SK-N-SH (cell line): Measurements from ENCODE around the gene TRMT44. TPM values are rescaled to one million over a fixed set of nuclear protein-coding genes. Genes with fewer than 3 reads are reported as not detected.

Experiments used
- CTCF ChIA-PET: fragments of 300-600, 350-600 bp; formaldehyde crosslinking; extraction: SDS; loops from one replicate; lab custom pipeline; 2021; lab: Yijun Ruan, JAX
- POLR2A ChIA-PET: fragments of 350-600 bp; sonication (Branson Sonifier 250); formaldehyde crosslinking; extraction: SDS; loops from one replicate; lab custom pipeline; 2020; ENCODE audit warnings: antibody characterized with exemption, inconsistent platforms; lab: Yijun Ruan, JAX
- DNase-seq: peaks from one replicate; pipeline ENCODE4 v3.0.0; 2012
- H2AFZ ChIP-seq: fragments of 200-600 bp; sonication (generic); 2 replicates; pipeline ENCODE4 v1.8.1; 2016; ENCODE audit warnings: antibody characterized with exemption, mild to moderate bottlenecking, low read depth
- H3F3A ChIP-seq: fragments of 200-600 bp; sonication (generic); replicated peaks from 2 replicates; pipeline ENCODE3; 2016; ENCODE audit warnings: antibody characterized with exemption, mild to moderate bottlenecking; ENCODE audit not compliant: insufficient read depth
- H3K27ac ChIP-seq, 2 experiments: fragments of 200-500 bp in 1 of 2; fragments of 200-600 bp in 1 of 2; sonication (Bioruptor generic) in 1 of 2; sonication (generic), shearing (Covaris generic) in 1 of 2; 2 replicates each; pipeline versions ENCODE4 v1.5.1 to v1.6.1; 2014 to 2016; ENCODE audit warnings: low read depth in 2 of 2, inconsistent platforms in 1 of 2, low read length in 1 of 2, mild to moderate bottlenecking in 1 of 2, mixed read lengths in 1 of 2
- H3K27me3 ChIP-seq: fragments of 200-600 bp; sonication (generic), shearing (Covaris generic); 2 replicates; pipeline ENCODE4 v1.6.1; 2016; ENCODE audit warnings: mixed run types; ENCODE audit not compliant: insufficient read depth
- H3K36me3 ChIP-seq, 2 experiments: fragments of 200-500 bp in 1 of 2; fragments of 200-600 bp in 1 of 2; sonication (Bioruptor generic) in 1 of 2; sonication (generic) in 1 of 2; replicated peaks in 1 of 2; 2 replicates each; pipeline versions ENCODE3 to v1.5.1; 2014 to 2016; ENCODE audit warnings: low read length in 1 of 2, mild to moderate bottlenecking in 1 of 2; ENCODE audit not compliant: insufficient read depth in 2 of 2, control insufficient read depth in 1 of 2
- H3K4me1 ChIP-seq, 2 experiments: fragments of 200-500 bp in 1 of 2; fragments of 200-600 bp in 1 of 2; sonication (Bioruptor generic) in 1 of 2; sonication (generic), shearing (Covaris generic) in 1 of 2; 2 replicates each; pipeline versions ENCODE4 v1.5.1 to v1.6.1; 2014 to 2016; ENCODE audit warnings: low read depth in 1 of 2, low read length in 1 of 2, mixed run types in 1 of 2; ENCODE audit not compliant: insufficient read depth in 2 of 2, control insufficient read depth in 1 of 2
- H3K4me2 ChIP-seq: fragments of 200-600 bp; sonication (generic), shearing (Covaris generic); 2 replicates; pipeline ENCODE4 v1.6.1; 2017; ENCODE audit warnings: mixed run types
- H3K4me3 ChIP-seq, 2 experiments: fragments of 200-500 bp in 1 of 2; fragments of 200-600 bp in 1 of 2; sonication (Bioruptor generic) in 1 of 2; sonication (generic), shearing (Covaris generic) in 1 of 2; 2 replicates each; pipeline versions ENCODE4 v1.5.1 to v1.8.1; 2014 to 2016; ENCODE audit warnings: low read depth in 2 of 2, inconsistent platforms in 1 of 2, low read length in 1 of 2, mild to moderate bottlenecking in 1 of 2, mixed read lengths in 1 of 2, moderate library complexity in 1 of 2
- H3K79me2 ChIP-seq: fragments of 200-600 bp; sonication (generic); 2 replicates; pipeline ENCODE4 v1.8.1; 2017; ENCODE audit warnings: mild to moderate bottlenecking; ENCODE audit not compliant: insufficient read depth
- H3K9ac ChIP-seq: fragments of 200-600 bp; sonication (generic); 2 replicates; pipeline ENCODE4 v1.6.1; 2017; ENCODE audit warnings: mixed run types
- H3K9me2 ChIP-seq: fragments of 200-600 bp; sonication (generic); 2 replicates; pipeline ENCODE4 v1.6.1; 2017; ENCODE audit warnings: mixed run types
- H3K9me3 ChIP-seq: fragments of 200-600 bp; sonication (generic); 2 replicates; pipeline ENCODE4 v1.6.1; 2017; ENCODE audit warnings: mixed run types, mild to moderate bottlenecking, moderate library complexity
- H4K20me1 ChIP-seq: fragments of 200-600 bp; sonication (generic); 2 replicates; pipeline ENCODE4 v1.6.1; 2017; ENCODE audit warnings: mild to moderate bottlenecking, mixed run types; ENCODE audit not compliant: insufficient read depth
- ELF1 ChIP-seq: IDR thresholded peaks from 2 replicates; pipeline ENCODE4 v1.4.0; 2012
- FOSL2 ChIP-seq: IDR thresholded peaks from 2 replicates; pipeline ENCODE4 v1.4.0; 2012; ENCODE audit warnings: low read depth, mild to moderate bottlenecking, moderate library complexity, borderline replicate concordance
- FOXM1 ChIP-seq: IDR thresholded peaks from 2 replicates; pipeline ENCODE4 v1.4.0; 2012; ENCODE audit warnings: low read depth, mild to moderate bottlenecking
- POLR2AphosphoS5 ChIP-seq: IDR thresholded peaks from 2 replicates; pipeline ENCODE4 v1.6.1; 2012; ENCODE audit warnings: low read depth, low read length
- RCOR1 ChIP-seq: fragments of 150-350 bp; IDR thresholded peaks from 2 replicates; pipeline ENCODE4 v1.6.1; 2017; ENCODE audit warnings: antibody characterized with exemption, low read length
- RFX5 ChIP-seq: IDR thresholded peaks from 2 replicates; pipeline ENCODE4 v1.6.1; 2012; ENCODE audit warnings: mild to moderate bottlenecking, improper control_type of control experiment, low read length
- TAF1 ChIP-seq: IDR thresholded peaks from 2 replicates; pipeline ENCODE4 v1.6.1; 2012; ENCODE audit warnings: low read depth, mild to moderate bottlenecking, low read length, moderate library complexity, borderline replicate concordance
- WGBS: methylation state at CpG from one replicate; pipeline ENCODE4 v1.1.6; 2017; ENCODE audit warnings: low lambda C conversion rate; 5-methylcytosine and 5-hydroxymethylcytosine counted together
- polyA plus RNA-seq, 3 experiments: library from polyadenylated mRNA; depleted of rRNA; stranded (reverse); fragments of >200 nt; gene quantifications; 2 replicates each; pipeline ENCODE4 v1.2.3, GENCODE V29; 2012
- TF ChIP-seq, protein P1 (sequence below): IDR thresholded peaks from 2 replicates; pipeline ENCODE4; 2012
- TF ChIP-seq, protein P2 (sequence below): IDR thresholded peaks from 2 replicates; pipeline ENCODE4 v1.6.1; 2012; ENCODE audit warnings: mild to moderate bottlenecking, low read depth, low read length, moderate library complexity
- TF ChIP-seq, protein P3 (sequence below): fragments of 150-350 bp; IDR thresholded peaks from 2 replicates; pipeline ENCODE4 v1.6.1; 2016; ENCODE audit warnings: mild to moderate bottlenecking, low read depth, low read length
- TF ChIP-seq, protein P4 (sequence below): IDR thresholded peaks from 2 replicates; pipeline ENCODE4 v1.4.0; 2012; ENCODE audit warnings: low read depth, borderline replicate concordance

Gene TRMT44
- polyA plus RNA-seq, 1 of the 3 experiments (the other 2 are of a cell fraction) = 6.0 TPM

DNA sequence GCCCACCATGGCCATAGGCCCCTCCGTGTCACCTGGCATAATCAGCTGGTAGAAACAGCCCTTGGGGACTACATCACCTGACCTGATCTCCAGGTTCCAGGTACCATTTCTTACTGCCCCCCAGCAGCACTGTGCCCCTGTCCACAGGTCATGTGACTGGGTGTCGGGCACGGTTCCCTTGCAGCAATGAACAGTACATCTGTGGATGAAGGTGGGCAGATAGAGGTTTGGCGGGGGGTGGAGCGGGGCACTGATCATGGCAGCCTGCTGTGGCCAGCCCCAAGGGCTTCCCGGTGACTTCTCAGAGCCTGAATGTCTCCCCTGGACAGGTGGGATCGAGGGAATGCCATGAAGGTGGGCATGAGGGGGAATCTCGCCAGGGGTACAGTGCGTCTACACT is 37.8 kb downstream of the TRMT44 start:
- H3K4me2 ChIP-seq = no peak overlapping the region
- CTCF ChIA-PET = interaction anchor here (1.3 to 3.8 kb wide), 4 partner anchors 10 to 302 kb away, joined by 3 to 16 read pairs (median 4); no protein-coding TSS in a partner anchor
- DNase-seq = peak; percentile 29
- no peak overlapping the region for H2AFZ ChIP-seq
- POLR2A ChIA-PET = no interaction called here
- H3K4me1 ChIP-seq = no peaks in the 10 kb centered on the region
- H3K9ac ChIP-seq = no peak overlapping the region
- no peaks in the 10 kb centered on the region for H3K9me3 ChIP-seq
- H3K9me2 ChIP-seq = no peaks in the 10 kb centered on the region
- H3K27ac ChIP-seq = no peak overlapping the region
- no peaks in the 10 kb centered on the region for H3K27me3 ChIP-seq
- H3F3A ChIP-seq = no peaks in the 10 kb centered on the region
- H4K20me1 ChIP-seq = no peaks in the 10 kb centered on the region
- no peak overlapping the region for H3K4me3 ChIP-seq
- peaks cover 0 to 6% of the 10 kb centered on the region in 2 experiments for H3K36me3 ChIP-seq
- WGBS = 90% methylated on average over 6 of the region's 9 CpGs
- no peaks in the 10 kb centered on the region for H3K79me2 ChIP-seq
- TF ChIP-seq TAF1 = no peak
- TF ChIP-seq, protein P1, sequence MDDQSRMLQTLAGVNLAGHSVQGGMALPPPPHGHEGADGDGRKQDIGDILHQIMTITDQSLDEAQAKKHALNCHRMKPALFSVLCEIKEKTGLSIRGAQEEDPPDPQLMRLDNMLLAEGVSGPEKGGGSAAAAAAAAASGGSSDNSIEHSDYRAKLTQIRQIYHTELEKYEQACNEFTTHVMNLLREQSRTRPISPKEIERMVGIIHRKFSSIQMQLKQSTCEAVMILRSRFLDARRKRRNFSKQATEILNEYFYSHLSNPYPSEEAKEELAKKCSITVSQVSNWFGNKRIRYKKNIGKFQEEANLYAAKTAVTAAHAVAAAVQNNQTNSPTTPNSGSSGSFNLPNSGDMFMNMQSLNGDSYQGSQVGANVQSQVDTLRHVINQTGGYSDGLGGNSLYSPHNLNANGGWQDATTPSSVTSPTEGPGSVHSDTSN = no peak
- TF ChIP-seq, protein P2, sequence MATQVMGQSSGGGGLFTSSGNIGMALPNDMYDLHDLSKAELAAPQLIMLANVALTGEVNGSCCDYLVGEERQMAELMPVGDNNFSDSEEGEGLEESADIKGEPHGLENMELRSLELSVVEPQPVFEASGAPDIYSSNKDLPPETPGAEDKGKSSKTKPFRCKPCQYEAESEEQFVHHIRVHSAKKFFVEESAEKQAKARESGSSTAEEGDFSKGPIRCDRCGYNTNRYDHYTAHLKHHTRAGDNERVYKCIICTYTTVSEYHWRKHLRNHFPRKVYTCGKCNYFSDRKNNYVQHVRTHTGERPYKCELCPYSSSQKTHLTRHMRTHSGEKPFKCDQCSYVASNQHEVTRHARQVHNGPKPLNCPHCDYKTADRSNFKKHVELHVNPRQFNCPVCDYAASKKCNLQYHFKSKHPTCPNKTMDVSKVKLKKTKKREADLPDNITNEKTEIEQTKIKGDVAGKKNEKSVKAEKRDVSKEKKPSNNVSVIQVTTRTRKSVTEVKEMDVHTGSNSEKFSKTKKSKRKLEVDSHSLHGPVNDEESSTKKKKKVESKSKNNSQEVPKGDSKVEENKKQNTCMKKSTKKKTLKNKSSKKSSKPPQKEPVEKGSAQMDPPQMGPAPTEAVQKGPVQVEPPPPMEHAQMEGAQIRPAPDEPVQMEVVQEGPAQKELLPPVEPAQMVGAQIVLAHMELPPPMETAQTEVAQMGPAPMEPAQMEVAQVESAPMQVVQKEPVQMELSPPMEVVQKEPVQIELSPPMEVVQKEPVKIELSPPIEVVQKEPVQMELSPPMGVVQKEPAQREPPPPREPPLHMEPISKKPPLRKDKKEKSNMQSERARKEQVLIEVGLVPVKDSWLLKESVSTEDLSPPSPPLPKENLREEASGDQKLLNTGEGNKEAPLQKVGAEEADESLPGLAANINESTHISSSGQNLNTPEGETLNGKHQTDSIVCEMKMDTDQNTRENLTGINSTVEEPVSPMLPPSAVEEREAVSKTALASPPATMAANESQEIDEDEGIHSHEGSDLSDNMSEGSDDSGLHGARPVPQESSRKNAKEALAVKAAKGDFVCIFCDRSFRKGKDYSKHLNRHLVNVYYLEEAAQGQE = no peak
- no peak for TF ChIP-seq FOXM1
- TF ChIP-seq, protein P3, sequence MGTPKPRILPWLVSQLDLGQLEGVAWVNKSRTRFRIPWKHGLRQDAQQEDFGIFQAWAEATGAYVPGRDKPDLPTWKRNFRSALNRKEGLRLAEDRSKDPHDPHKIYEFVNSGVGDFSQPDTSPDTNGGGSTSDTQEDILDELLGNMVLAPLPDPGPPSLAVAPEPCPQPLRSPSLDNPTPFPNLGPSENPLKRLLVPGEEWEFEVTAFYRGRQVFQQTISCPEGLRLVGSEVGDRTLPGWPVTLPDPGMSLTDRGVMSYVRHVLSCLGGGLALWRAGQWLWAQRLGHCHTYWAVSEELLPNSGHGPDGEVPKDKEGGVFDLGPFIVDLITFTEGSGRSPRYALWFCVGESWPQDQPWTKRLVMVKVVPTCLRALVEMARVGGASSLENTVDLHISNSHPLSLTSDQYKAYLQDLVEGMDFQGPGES = no peak
- TF ChIP-seq ELF1 = no peak
- no peak for TF ChIP-seq RFX5
- no peak for TF ChIP-seq RCOR1
- TF ChIP-seq, protein P4, sequence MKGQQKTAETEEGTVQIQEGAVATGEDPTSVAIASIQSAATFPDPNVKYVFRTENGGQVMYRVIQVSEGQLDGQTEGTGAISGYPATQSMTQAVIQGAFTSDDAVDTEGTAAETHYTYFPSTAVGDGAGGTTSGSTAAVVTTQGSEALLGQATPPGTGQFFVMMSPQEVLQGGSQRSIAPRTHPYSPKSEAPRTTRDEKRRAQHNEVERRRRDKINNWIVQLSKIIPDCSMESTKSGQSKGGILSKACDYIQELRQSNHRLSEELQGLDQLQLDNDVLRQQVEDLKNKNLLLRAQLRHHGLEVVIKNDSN = no peak
- TF ChIP-seq FOSL2 = no peak
- no peak for TF ChIP-seq POLR2AphosphoS5
